Neural progenitor cell (in vitro differentiated cells): ENCODE data around the gene CDC42BPA. TPM values are rescaled to one million over a fixed set of nuclear protein-coding genes. Genes with fewer than 3 reads are reported as not detected.

Experiments
- DNase-seq: peaks from one replicate; pipeline ENCODE4 v3.0.0-alpha.2; 2016; ENCODE audit warnings: low spot score
- H2AFZ ChIP-seq: fragments of 200-600 bp; sonication (generic); replicated peaks from 2 replicates; pipeline ENCODE4 v1.6.1; 2016; ENCODE audit warnings: antibody characterized with exemption
- H3F3A ChIP-seq: fragments of 200-600 bp; sonication (generic); 2 replicates; pipeline ENCODE4 v1.6.1; 2016; ENCODE audit warnings: antibody characterized with exemption, low read depth
- H3K27ac ChIP-seq: fragments of 200-600 bp; sonication (generic); 2 replicates; pipeline ENCODE4 v1.5.1; 2016; ENCODE audit warnings: mild to moderate bottlenecking
- H3K27me3 ChIP-seq: fragments of 200-600 bp; sonication (generic); 2 replicates; pipeline ENCODE4 v1.6.1; 2016; ENCODE audit warnings: mild to moderate bottlenecking, moderate library complexity
- H3K36me3 ChIP-seq: fragments of 200-600 bp; sonication (generic); 2 replicates; pipeline ENCODE4 v1.5.1; 2016
- H3K4me1 ChIP-seq: fragments of 200-600 bp; sonication (generic); 2 replicates; pipeline ENCODE4 v1.6.1; 2016; ENCODE audit warnings: mixed run types
- H3K4me2 ChIP-seq: fragments of 200-600 bp; sonication (generic); 2 replicates; pipeline ENCODE4 v1.6.1; 2016
- H3K4me3 ChIP-seq: fragments of 200-600 bp; sonication (generic); 2 replicates; pipeline ENCODE4 v1.5.1; 2016
- H3K79me2 ChIP-seq: fragments of 200-600 bp; sonication (generic); 2 replicates; pipeline ENCODE4 v1.6.1; 2016; ENCODE audit warnings: low read depth
- H3K9ac ChIP-seq: fragments of 200-600 bp; sonication (generic); 2 replicates; pipeline ENCODE4 v1.6.1; 2016
- H3K9me3 ChIP-seq: fragments of 200-600 bp; sonication (generic); 2 replicates; pipeline ENCODE4 v1.5.1; 2016; ENCODE audit warnings: low read depth
- H4K20me1 ChIP-seq: fragments of 200-600 bp; sonication (generic); 2 replicates; pipeline ENCODE4 v1.6.1; 2016; ENCODE audit warnings: low read depth
- H3K27ac Mint-ChIP-seq: 3 replicates; pipeline ENCODE4 v1.8.0; 2021; ENCODE audit warnings: mixed read lengths
- H3K27me3 Mint-ChIP-seq: 2 replicates; pipeline ENCODE4 v1.8.0; 2022; ENCODE audit warnings: low read depth, mild to moderate bottlenecking, inconsistent platforms, moderate library complexity, mixed read lengths; ENCODE audit not compliant: insufficient read depth
- H3K36me3 Mint-ChIP-seq: 3 replicates; pipeline ENCODE4 v1.8.0; 2021; ENCODE audit warnings: mixed read lengths
- H3K4me1 Mint-ChIP-seq: 3 replicates; pipeline ENCODE4 v1.8.0; 2021; ENCODE audit warnings: mixed read lengths
- H3K4me3 Mint-ChIP-seq: 3 replicates; pipeline ENCODE4 v1.8.0; 2021; ENCODE audit warnings: mild to moderate bottlenecking, moderate library complexity, mixed read lengths
- H3K9me3 Mint-ChIP-seq: 3 replicates; pipeline ENCODE4 v1.8.0; 2020; ENCODE audit warnings: mixed read lengths
- CTCF ChIP-seq: fragments of 200-600 bp; sonication (generic); IDR thresholded peaks from 2 replicates; pipeline ENCODE4 v1.5.1; 2017; ENCODE audit warnings: antibody characterized with exemption, mild to moderate bottlenecking
- EZH2 ChIP-seq: fragments of 200-600 bp; sonication (generic); IDR thresholded peaks from 2 replicates; pipeline ENCODE4 v1.6.1; 2017; ENCODE audit warnings: antibody characterized with exemption, mild to moderate bottlenecking, moderate library complexity
- EZH2phosphoT487 ChIP-seq: fragments of 200-600 bp; sonication (generic); IDR thresholded peaks from 2 replicates; pipeline ENCODE4 v1.6.1; 2017; ENCODE audit warnings: antibody characterized with exemption
- total RNA-seq: library from RNA; depleted of rRNA; stranded (reverse); fragments of >200 nt; gene quantifications from 2 replicates; pipeline ENCODE4 v1.2.3, GENCODE V29; 2015; ENCODE audit warnings: low replicate concordance

The CDC42BPA gene
- total RNA-seq, 1 donor from 2014 or later, result 54.7 TPM

- Histone ChIP-seq H3K9ac (no peak overlapping the region), H3K27ac (no peak overlapping the region), H3K36me3 (no peaks in the 10 kb centered on the region), H3K4me3 (no peak overlapping the region), H4K20me1 (no peaks in the 10 kb centered on the region), H3K27me3 (no peaks in the 10 kb centered on the region), H3K79me2 (no peaks in the 10 kb centered on the region), H3K4me1 (no peaks in the 10 kb centered on the region), H3F3A (no peaks in the 10 kb centered on the region), H3K9me3 (no peaks in the 10 kb centered on the region), H2AFZ (no peak overlapping the region), H3K4me2 (no peak overlapping the region)
- Mint-ChIP-seq H3K36me3 (no peaks in the 10 kb centered on the region), H3K27ac (no peak overlapping the region), H3K4me1 (peaks cover 2% of the 10 kb centered on the region), H3K9me3 (peaks cover 2% of the 10 kb centered on the region), H3K4me3 (no peak overlapping the region), H3K27me3 (peaks cover 12% of the 10 kb centered on the region)
- no peak for TF ChIP-seq CTCF
- no peak for TF ChIP-seq EZH2
- no peak for TF ChIP-seq EZH2phosphoT487
- no peak for DNase-seq
These were observed 31.7 kb upstream of the CDC42BPA start for GRCh38 chr1:227349967-227350366.

- Histone ChIP-seq H3K27me3 (no peaks in the 10 kb centered on the region), H3K79me2 (no peaks in the 10 kb centered on the region), H3K9me3 (no peaks in the 10 kb centered on the region), H3F3A (no peaks in the 10 kb centered on the region), H3K27ac (no peak overlapping the region), H3K9ac (no peak overlapping the region), H3K4me1 (no peaks in the 10 kb centered on the region), H3K4me2 (no peak overlapping the region), H3K4me3 (no peak overlapping the region), H3K36me3 (no peaks in the 10 kb centered on the region), H2AFZ (no peak overlapping the region), H4K20me1 (no peaks in the 10 kb centered on the region)
- H3K27ac Mint-ChIP-seq, result no peak overlapping the region
- H3K9me3 Mint-ChIP-seq, result no peaks in the 10 kb centered on the region
- H3K4me3 Mint-ChIP-seq, result no peak overlapping the region
- H3K4me1 Mint-ChIP-seq, result peaks cover 9% of the 10 kb centered on the region
- no peak for TF ChIP-seq CTCF
- no peak for TF ChIP-seq EZH2phosphoT487
- no peak for TF ChIP-seq EZH2
- H3K36me3 Mint-ChIP-seq, result no peaks in the 10 kb centered on the region
- DNase-seq, result no peak
- peaks cover 6% of the 10 kb centered on the region for H3K27me3 Mint-ChIP-seq
These were observed 25.6 kb upstream of the CDC42BPA start for GRCh38 chr1:227343727-227344551.

- H3K9ac ChIP-seq, result no peak overlapping the region
- no peaks in the 10 kb centered on the region for H3K4me1 ChIP-seq
- H2AFZ ChIP-seq, result no peak overlapping the region
- H3K4me3 Mint-ChIP-seq, result no peak overlapping the region
- no peaks in the 10 kb centered on the region for H3K36me3 Mint-ChIP-seq
- H3K36me3 ChIP-seq, result no peaks in the 10 kb centered on the region
- peaks cover 9% of the 10 kb centered on the region for H3K4me1 Mint-ChIP-seq
- H3K27ac Mint-ChIP-seq, result no peak overlapping the region
- H3F3A ChIP-seq, result no peaks in the 10 kb centered on the region
- no peak overlapping the region for H3K4me3 ChIP-seq
- peaks cover 6% of the 10 kb centered on the region for H3K27me3 Mint-ChIP-seq
- no peaks in the 10 kb centered on the region for H3K79me2 ChIP-seq
- no peaks in the 10 kb centered on the region for H4K20me1 ChIP-seq
- H3K9me3 Mint-ChIP-seq, result no peaks in the 10 kb centered on the region
- H3K27me3 ChIP-seq, result no peaks in the 10 kb centered on the region
- H3K27ac ChIP-seq, result no peak overlapping the region
- no peaks in the 10 kb centered on the region for H3K9me3 ChIP-seq
- H3K4me2 ChIP-seq, result no peak overlapping the region
- no peak for DNase-seq
- TF ChIP-seq EZH2, result no peak
- no peak for TF ChIP-seq EZH2phosphoT487
- no peak for TF ChIP-seq CTCF
These were observed 24.9 kb upstream of the CDC42BPA start for GRCh38 chr1:227343206-227343605.
